H54 (cell line): Measurements from ENCODE around the gene RLN3.

ENCODE experiments used
- DNase-seq: peaks from one replicate; pipeline ENCODE4 v3.0.0; 2011; ENCODE audit warnings: low spot score, mixed read lengths; ENCODE audit not compliant: insufficient read length
- FAIRE-seq: peaks from 3 replicates; lab custom pipeline; 2011; peaks lifted over from hg19 to GRCh38; lab: Jason Lieb, UNC
- POLR2A ChIP-seq: IDR thresholded peaks from 2 replicates; pipeline ENCODE4 v1.6.1; 2011; ENCODE audit warnings: low read depth, mild to moderate bottlenecking, low read length

RLN3 gene

GRCh38 chr19:13986348-13986904, 41.5 kb upstream of the RLN3 start:
- FAIRE-seq (no peak), DNase-seq (no peak)
- no peak for TF ChIP-seq POLR2A

- FAIRE-seq (no peak), DNase-seq (no peak)
These were observed 40.7 kb upstream of the RLN3 start for GRCh38 chr19:13987101-13987890.

GRCh38 chr19:13989487-13989886, 38.5 kb upstream of the RLN3 start:
- TF ChIP-seq POLR2A: no peak
- DNase-seq (no peak), FAIRE-seq (no peak)

More at GRCh38 chr19:13987101-13987890, 40.7 kb upstream of the RLN3 start:
- no peak for TF ChIP-seq POLR2A

GRCh38 chr19:13990085-13990484, 37.9 kb upstream of the RLN3 start:
- no peak for TF ChIP-seq POLR2A
- FAIRE-seq: no peak
- no peak for DNase-seq

GRCh38 chr19:13992025-13992424, 35.9 kb upstream of the RLN3 start:
- FAIRE-seq: no peak
- no peak for TF ChIP-seq POLR2A

GRCh38 chr19:13993590-13994300, 34.2 kb upstream of the RLN3 start:
- no peak for TF ChIP-seq POLR2A
- DNase-seq (no peak), FAIRE-seq (no peak)

More at GRCh38 chr19:13992025-13992424, 35.9 kb upstream of the RLN3 start:
- DNase-seq: no peak

GRCh38 chr19:13995017-13995728, 32.8 kb upstream of the RLN3 start:
- TF ChIP-seq POLR2A: no peak
- FAIRE-seq (no peak), DNase-seq (no peak)

- no peak for TF ChIP-seq POLR2A
- DNase-seq (no peak), FAIRE-seq (no peak)
These were observed 31.8 kb upstream of the RLN3 start for GRCh38 chr19:13995878-13996765.

- FAIRE-seq (no peak), DNase-seq (no peak)
- TF ChIP-seq POLR2A: no peak
These were observed 30.9 kb upstream of the RLN3 start for GRCh38 chr19:13996928-13997630.

GRCh38 chr19:13997631-13997962, 30.4 kb upstream of the RLN3 start:
- no peak for TF ChIP-seq POLR2A
- FAIRE-seq (no peak), DNase-seq (peak; percentile 3)

GRCh38 chr19:13998426-13998825, 29.5 kb upstream of the RLN3 start:
- DNase-seq (no peak), FAIRE-seq (no peak)
- no peak for TF ChIP-seq POLR2A

- no peak for FAIRE-seq
- DNase-seq: no peak
- TF ChIP-seq POLR2A: no peak
These were observed 28.9 kb upstream of the RLN3 start for GRCh38 chr19:13999085-13999484.

GRCh38 chr19:14000691-14001375, 27.1 kb upstream of the RLN3 start:
- DNase-seq (no peak), FAIRE-seq (no peak)
- no peak for TF ChIP-seq POLR2A
